Left ventricle myocardium inferior (tissue), 1 donor: Measurements from ENCODE around the gene SUPT6H. TPM values are rescaled to one million over a fixed set of nuclear protein-coding genes. Genes with fewer than 3 reads are reported as not detected.

ENCODE experiments used
- DNase-seq: peaks from one replicate; pipeline ENCODE4 v3.0.0-alpha.2; 2020
- H3K27ac ChIP-seq: fragments of 200-600 bp; replicated peaks from 2 replicates; pipeline ENCODE4 v1.8.0; 2021
- H3K27me3 ChIP-seq: fragments of 200-600 bp; 2 replicates; pipeline ENCODE4 v1.8.0; 2021; ENCODE audit warnings: low read depth
- H3K36me3 ChIP-seq: fragments of 200-600 bp; 2 replicates; pipeline ENCODE4 v1.8.0; 2021
- H3K4me1 ChIP-seq: fragments of 200-600 bp; 2 replicates; pipeline ENCODE4 v1.8.0; 2021
- H3K4me3 ChIP-seq: fragments of 200-600 bp; 2 replicates; pipeline ENCODE4 v1.8.0; 2021; ENCODE audit warnings: mild to moderate bottlenecking, moderate library complexity
- H3K9me3 ChIP-seq: fragments of 200-600 bp; replicated peaks from 2 replicates; pipeline ENCODE4 v1.8.0; 2021
- CTCF ChIP-seq: fragments of 200-600 bp; IDR thresholded peaks from 2 replicates; pipeline ENCODE4 v1.8.0; 2021; ENCODE audit warnings: antibody characterized with exemption, mild to moderate bottlenecking, borderline replicate concordance
- intact Hi-C: fragments of 100-400 bp; cut with micrococcal nuclease; formaldehyde crosslinking; loops from one replicate; pipeline ENCODE4 v1.11.0; 2022
- total RNA-seq: library from RNA; stranded (reverse); fragmentation: NEBNext Ultra II Directional; extraction: Animal tissue kit (Norgen Biotek cat#: 25700); gene quantifications from one replicate; pipeline ENCODE4 v1.2.1, GENCODE V29; 2021
- donor health status: DM: no; HTN: yes; CAD: no; lungs with severe emphysema.

Gene SUPT6H
- total RNA-seq, 1 donor from 2014 or later: 44.8 TPM

- H3K36me3 ChIP-seq: peaks cover 54% of the 10 kb centered on the region
- H3K9me3 ChIP-seq: no peaks in the 10 kb centered on the region
- H3K27ac ChIP-seq: peak overlapping the region; percentile 97
- TF ChIP-seq CTCF: peak; percentile 57
- no peak for DNase-seq
- no peaks in the 10 kb centered on the region for H3K27me3 ChIP-seq
- intact Hi-C loops: no loop called here
- peak overlapping the region; percentile 87 for H3K4me3 ChIP-seq
- H3K4me1 ChIP-seq: peaks cover 68% of the 10 kb centered on the region
Measured at GRCh38 chr17:28643983-28644786, 17.8 kb upstream of the SUPT6H start.

GRCh38 chr17:28644787-28645575 is 17.0 kb upstream of the SUPT6H start, which contains the start of gene BLTP2:
BLTP2 (minus strand) TSS chr17:28645158; CDS start chr17:28645056, 102 bp downstream.
- intact Hi-C loops: no loop called here
- Histone ChIP-seq H3K4me3 (peak within 1 kb of the TSS; percentile 87), H3K9me3 (no peaks in the 10 kb centered on the region), H3K27me3 (no peaks in the 10 kb centered on the region), H3K36me3 (peaks cover 49% of the 10 kb centered on the region), H3K27ac (peak within 1 kb of the TSS; percentile 97), H3K4me1 (peaks cover 68% of the 10 kb centered on the region)
- no peak for TF ChIP-seq CTCF
- peak; percentile 97 for DNase-seq

- no peak for DNase-seq
- peaks cover 68% of the 10 kb centered on the region for H3K4me1 ChIP-seq
- peak overlapping the region; percentile 97 for H3K27ac ChIP-seq
- peak overlapping the region; percentile 87 for H3K4me3 ChIP-seq
- H3K27me3 ChIP-seq: no peaks in the 10 kb centered on the region
- no peaks in the 10 kb centered on the region for H3K9me3 ChIP-seq
- intact Hi-C loops: no loop called here
- no peak for TF ChIP-seq CTCF
- H3K36me3 ChIP-seq: peaks cover 48% of the 10 kb centered on the region
Measured at GRCh38 chr17:28645576-28645939, 16.4 kb upstream of the SUPT6H start.

GRCh38 chr17:28646039-28646754 is 15.8 kb upstream of the SUPT6H start:
- intact Hi-C loops: no loop called here
- TF ChIP-seq CTCF: no peak
- no peaks in the 10 kb centered on the region for H3K9me3 ChIP-seq

GRCh38 chr17:28648698-28649097 is 13.3 kb upstream of the SUPT6H start:
- DNase-seq: peak; percentile 40
- H3K27ac ChIP-seq: peak overlapping the region; percentile 97
- no peaks in the 10 kb centered on the region for H3K27me3 ChIP-seq
- TF ChIP-seq CTCF: no peak
- H3K9me3 ChIP-seq: no peaks in the 10 kb centered on the region
- H3K4me3 ChIP-seq: no peak overlapping the region
- H3K36me3 ChIP-seq: peaks cover 46% of the 10 kb centered on the region
- H3K4me1 ChIP-seq: peaks cover 53% of the 10 kb centered on the region
- intact Hi-C loops: no loop called here

More at GRCh38 chr17:28646039-28646754, 15.8 kb upstream of the SUPT6H start:
- Histone ChIP-seq H3K27me3 (no peaks in the 10 kb centered on the region), H3K36me3 (peaks cover 48% of the 10 kb centered on the region), H3K4me1 (peaks cover 68% of the 10 kb centered on the region), H3K4me3 (peak overlapping the region; percentile 87), H3K27ac (peak overlapping the region; percentile 97)
- DNase-seq: no peak
